Lower leg skin (tissue), 4 donors: ENCODE data around the gene CTNNBL1. TPM values are rescaled to one million over a fixed set of nuclear protein-coding genes. Genes with fewer than 3 reads are reported as not detected.

Experiments
- DNase-seq, 2 donors: peaks; one replicate each; pipeline ENCODE4 v3.0.0-alpha.2; 2019; ENCODE audit warnings: low spot score in 2 of 2
- H3K4me3 ChIP-seq: fragments of 200-600 bp; sonication (generic); 2 replicates; pipeline ENCODE4 v1.5.1; 2017; ENCODE audit warnings: mild to moderate bottlenecking, low read depth; ENCODE audit not compliant: poor library complexity, severe bottlenecking
- CTCF ChIP-seq, 3 donors: fragments of 450-650 bp; IDR thresholded peaks; one replicate each; pipeline ENCODE4 v1.5.1; 2016; ENCODE audit warnings: antibody characterized with exemption in 3 of 3, mild to moderate bottlenecking in 3 of 3, moderate library complexity in 2 of 3
- POLR2A ChIP-seq, 2 donors: fragments of 450-650 bp; IDR thresholded peaks; one replicate each; pipeline ENCODE4 v1.6.1; 2016 to 2017; ENCODE audit warnings: antibody characterized with exemption in 2 of 2, mild to moderate bottlenecking in 1 of 2, moderate library complexity in 1 of 2
- WGBS, 2 donors: methylation state at CpG; one replicate each; pipeline ENCODE4 v1.1.5; 2018; 5-methylcytosine and 5-hydroxymethylcytosine counted together
- intact Hi-C: fragments of 100-400 bp; cut with DNase I; formaldehyde crosslinking; loops from one replicate; pipeline ENCODE4 v1.15.0; 2023; ENCODE audit warnings: low total_unique reads
- total RNA-seq, 4 donors: library from RNA; depleted of rRNA; stranded (reverse); fragments of >200 nt; gene quantifications; one replicate each; pipeline ENCODE4 v1.1.0, GENCODE V29; 2016

Gene CTNNBL1
- total RNA-seq, 4 donors from 2014 or later = 22.0 to 35.0 (median 27.5) TPM

- DNase-seq = no peak
- 72 to 80% methylated on average over 8 of the region's 8 CpGs for WGBS, 2 donors
- intact Hi-C loops = no loop called here
- TF ChIP-seq CTCF (IDR thresholded peaks at IDR 0.05) = no peak
- no peak for TF ChIP-seq POLR2A (IDR thresholded peaks at IDR 0.05)
- no peak overlapping the region for H3K4me3 ChIP-seq
Measured at GRCh38 chr20:37777012-37777950, 83.5 kb downstream of the CTNNBL1 start.

- no peak overlapping the region for H3K4me3 ChIP-seq
- no peak for DNase-seq
- no peak for TF ChIP-seq CTCF (IDR thresholded peaks at IDR 0.05)
- no peak for TF ChIP-seq POLR2A (IDR thresholded peaks at IDR 0.05)
- intact Hi-C loops = no loop called here
Measured at GRCh38 chr20:37777988-37778659, 84.3 kb downstream of the CTNNBL1 start.

- TF ChIP-seq POLR2A (IDR thresholded peaks at IDR 0.05) = no peak
- DNase-seq = no peak
- intact Hi-C loops = no loop called here
- H3K4me3 ChIP-seq = no peak overlapping the region
- WGBS, 2 donors = 85 to 90% methylated on average over 1 of the region's 1 CpG
Measured at GRCh38 chr20:37781626-37782025, 87.8 kb downstream of the CTNNBL1 start.

GRCh38 chr20:37786043-37786442 lies 92.2 kb downstream of the CTNNBL1 start:
- intact Hi-C loops = no loop called here
- WGBS, 2 donors = 56 to 62% methylated on average over 1 of the region's 1 CpG
- no peak for TF ChIP-seq POLR2A (IDR thresholded peaks at IDR 0.05)
- TF ChIP-seq CTCF (IDR thresholded peaks at IDR 0.05) = no peak
- DNase-seq = no peak
- H3K4me3 ChIP-seq = no peak overlapping the region

- intact Hi-C loops = no loop called here
- 77 to 81% methylated on average over 1 of the region's 1 CpG for WGBS, 2 donors
- TF ChIP-seq CTCF (IDR thresholded peaks at IDR 0.05) (no peak), POLR2A (IDR thresholded peaks at IDR 0.05) (no peak)
- no peak overlapping the region for H3K4me3 ChIP-seq
- DNase-seq = no peak
Measured at GRCh38 chr20:37789408-37789807, 95.6 kb downstream of the CTNNBL1 start.

GRCh38 chr20:37790900-37791299 lies 97.1 kb downstream of the CTNNBL1 start:
- no peak for DNase-seq
- no peak for TF ChIP-seq CTCF (IDR thresholded peaks at IDR 0.05)
- no peak for TF ChIP-seq POLR2A (IDR thresholded peaks at IDR 0.05)
- WGBS, 2 donors = 91 to 94% methylated on average over 1 of the region's 1 CpG
- no peak overlapping the region for H3K4me3 ChIP-seq
- intact Hi-C loops = no loop called here
